GM21447 (cell line): Measurements from ENCODE around the gene ATP8B3.
"Not testable (repeated sequence)": the region's sequence is repeated elsewhere in the genome, so short reads cannot be mapped to it uniquely, and the experiment has no call there.

Source experiments
- ATAC-seq: cut with Tn5 transposase; IDR thresholded peaks from one replicate; pipeline ENCODE4 v1.9.1; 2021; ENCODE audit not compliant: unreplicated experiment

ATP8B3 gene

GRCh38 chr19:1774989-1775772 lies 36.9 kb downstream of the ATP8B3 start:
- no peak for ATAC-seq

- ATAC-seq: no peak
Observed at GRCh38 chr19:1773184-1773583, 38.9 kb downstream of the ATP8B3 start.

GRCh38 chr19:1770866-1771576 lies 41.1 kb downstream of the ATP8B3 start:
- no peak for ATAC-seq

GRCh38 chr19:1769645-1769985 lies 42.5 kb downstream of the ATP8B3 start:
- ATAC-seq: no peak

GRCh38 chr19:1768918-1769644 lies 43.0 kb downstream of the ATP8B3 start:
- no peak for ATAC-seq

- no peak for ATAC-seq
Observed at GRCh38 chr19:1768248-1768647, 43.8 kb downstream of the ATP8B3 start.

- ATAC-seq: no peak
Observed at GRCh38 chr19:1767464-1767933, 44.6 kb downstream of the ATP8B3 start.

- ATAC-seq: no peak
Observed at GRCh38 chr19:1766800-1767352, 45.2 kb downstream of the ATP8B3 start.

GRCh38 chr19:1765904-1766799 lies 45.9 kb downstream of the ATP8B3 start:
- ATAC-seq: no peak

- no peak for ATAC-seq
Observed at GRCh38 chr19:1765232-1765903, 46.7 kb downstream of the ATP8B3 start.

- no peak for ATAC-seq
Observed at GRCh38 chr19:1764729-1765128, 47.3 kb downstream of the ATP8B3 start.

GRCh38 chr19:1763648-1764639 lies 48.1 kb downstream of the ATP8B3 start:
- no peak for ATAC-seq

GRCh38 chr19:1762243-1763117 lies 49.6 kb downstream of the ATP8B3 start:
- no peak for ATAC-seq

GRCh38 chr19:1761528-1762242 lies 50.4 kb downstream of the ATP8B3 start:
- no peak for ATAC-seq

- ATAC-seq: not testable (repeated sequence)
Observed at GRCh38 chr19:1760786-1761527, 51.1 kb downstream of the ATP8B3 start.

GRCh38 chr19:1760020-1760419 lies 52.1 kb downstream of the ATP8B3 start:
- no peak for ATAC-seq
